HepG2 (cell line): ENCODE data around the gene DPAGT1. TPM values are rescaled to one million over a fixed set of nuclear protein-coding genes. Genes with fewer than 3 reads are reported as not detected.

Experiments
- AHR ChIP-seq: IDR thresholded peaks from 2 replicates; pipeline ENCODE4 v1.6.1; 2018; ENCODE audit warnings: missing genetic modification reagents, missing compliant biosample characterization
- BRCA1 ChIP-seq: sonication (generic); formaldehyde crosslinking; IDR thresholded peaks from 2 replicates; pipeline ENCODE4 v1.4.0; 2020; ENCODE audit warnings: missing genetic modification reagents
- ELF4 ChIP-seq: sonication (generic); formaldehyde crosslinking; IDR thresholded peaks from 2 replicates; pipeline ENCODE4 v1.5.0; 2020; ENCODE audit warnings: missing genetic modification reagents, mild to moderate bottlenecking, moderate library complexity, borderline replicate concordance
- FOSL1 ChIP-seq: sonication (generic); formaldehyde crosslinking; IDR thresholded peaks from 2 replicates; pipeline ENCODE4 v1.9.0; 2021; ENCODE audit warnings: missing genetic modification reagents, borderline replicate concordance
- FOXP4 ChIP-seq: sonication (generic); formaldehyde crosslinking; IDR thresholded peaks from 2 replicates; pipeline ENCODE4 v1.4.0; 2020; ENCODE audit warnings: missing genetic modification reagents
- GABPB1 ChIP-seq: IDR thresholded peaks from 2 replicates; pipeline ENCODE4 v1.6.1; 2016; ENCODE audit warnings: mild to moderate bottlenecking, missing genetic modification reagents, moderate library complexity, missing compliant biosample characterization
- HINFP ChIP-seq: sonication (generic); formaldehyde crosslinking; IDR thresholded peaks from 2 replicates; pipeline ENCODE4 v1.4.0; 2020; ENCODE audit warnings: low read depth, mild to moderate bottlenecking, missing genetic modification reagents
- HMGXB4 ChIP-seq, 2 experiments: sonication (generic) in 1 of 2; formaldehyde crosslinking in 1 of 2; IDR thresholded peaks; 2 replicates each; pipeline versions ENCODE4 v1.4.0 to v1.6.1; 2018 to 2020; ENCODE audit warnings: missing genetic modification reagents in 2 of 2, borderline replicate concordance in 1 of 2, low read depth in 1 of 2, mild to moderate bottlenecking in 1 of 2, missing biosample characterization in 1 of 2
- HNF4G ChIP-seq, 2 experiments: sonication (generic) in 1 of 2; formaldehyde crosslinking in 1 of 2; IDR thresholded peaks; 2 replicates each; pipeline versions ENCODE4 v1.4.0 to v1.6.1; 2011 to 2020; ENCODE audit warnings: borderline replicate concordance in 2 of 2, low read depth in 2 of 2, mild to moderate bottlenecking in 2 of 2, low read length in 1 of 2, missing genetic modification reagents in 1 of 2, moderate library complexity in 1 of 2
- NKX3-1 ChIP-seq: sonication (generic); formaldehyde crosslinking; IDR thresholded peaks from 2 replicates; pipeline ENCODE4 v1.5.0; 2020; ENCODE audit warnings: missing genetic modification reagents
- PLRG1 ChIP-seq: fragments of 450-650 bp; conservative IDR thresholded peaks from 2 replicates; pipeline ENCODE4 v1.6.1; 2016
- POLR2A ChIP-seq, 2 experiments: IDR thresholded peaks; 2 replicates each; pipeline ENCODE4 v1.6.1; 2011; ENCODE audit warnings: low read depth in 2 of 2, low read length in 2 of 2, mild to moderate bottlenecking in 1 of 2, moderate library complexity in 1 of 2; ENCODE audit not compliant: insufficient read depth in 1 of 2
- RBM22 ChIP-seq: fragments of 200-400 bp; formaldehyde crosslinking; optimal IDR thresholded peaks from 2 replicates; pipeline ENCODE3; 2017; ENCODE audit warnings: mild to moderate bottlenecking, low read length, moderate library complexity
- RFX5 ChIP-seq: IDR thresholded peaks from 2 replicates; pipeline ENCODE4 v1.6.1; 2011; ENCODE audit warnings: low read depth, low read length, improper control_type of control experiment
- SCMH1 ChIP-seq: sonication (generic); formaldehyde crosslinking; IDR thresholded peaks from 2 replicates; pipeline ENCODE4 v1.9.0; 2021; ENCODE audit warnings: missing genetic modification reagents, mild to moderate bottlenecking, borderline replicate concordance
- SNRNP70 ChIP-seq: fragments of 200-400 bp; formaldehyde crosslinking; IDR thresholded peaks from 2 replicates; pipeline ENCODE4 v1.6.1; 2017; ENCODE audit warnings: mild to moderate bottlenecking, low read depth, low read length, moderate library complexity
- TFAP4 ChIP-seq: sonication (generic); IDR thresholded peaks from 2 replicates; pipeline ENCODE4 v1.6.1; 2016; ENCODE audit warnings: low read depth, borderline replicate concordance
- XRCC5 ChIP-seq: fragments of 200-400 bp; formaldehyde crosslinking; optimal IDR thresholded peaks from 2 replicates; pipeline ENCODE3; 2017; ENCODE audit warnings: mild to moderate bottlenecking, low read length
- ZKSCAN1 ChIP-seq: fragments of 150-350 bp; IDR thresholded peaks from 2 replicates; pipeline ENCODE4 v1.6.1; 2014; ENCODE audit warnings: low read length
- ZNF335 ChIP-seq: sonication (generic); formaldehyde crosslinking; IDR thresholded peaks from 2 replicates; pipeline ENCODE4 v1.4.0; 2020; ENCODE audit warnings: missing genetic modification reagents
- ZNF557 ChIP-seq: sonication (generic); formaldehyde crosslinking; IDR thresholded peaks from 2 replicates; pipeline ENCODE4 v1.4.0; 2020; ENCODE audit warnings: missing genetic modification reagents
- ZNF652 ChIP-seq: IDR thresholded peaks from 2 replicates; pipeline ENCODE4 v1.6.1; 2016; ENCODE audit warnings: low read depth, borderline replicate concordance
- polyA plus RNA-seq, 8 experiments: library from polyadenylated mRNA; depleted of rRNA in 3 of 8; stranded (reverse) in 7 of 8; unstranded in 1 of 8; fragments of >200 nt; fragmentation: Illumina TruSeq in 4 of 8; extraction: Trizol in 4 of 8; gene quantifications; 2 replicates each; pipeline versions ENCODE4 v1.2.1 to v1.2.3, GENCODE V29; 2011 to 2016; ENCODE audit warnings: low read depth in 4 of 8, missing spikeins in 1 of 8, mixed read lengths in 1 of 8; ENCODE audit not compliant: insufficient read depth in 1 of 8
- total RNA-seq, 5 experiments: library from RNA; depleted of rRNA; stranded (reverse); fragments of >200 nt; fragmentation: Illumina TruSeq; extraction: Trizol; gene quantifications; 2 replicates each; pipeline ENCODE4 v1.2.3, GENCODE V29; 2016; ENCODE audit warnings: low read depth in 1 of 5

DPAGT1 gene
- total and polyA plus RNA-seq, 2 of the 13 experiments (the other 11 are each of a cell fraction or from before 2014, with no cell fraction given): 37.6 to 70.7 TPM

- TF ChIP-seq FOXP4 (CRISPR knock-in tag) (no peak), RBM22 (no peak), XRCC5 (no peak), ZKSCAN1 (no peak), POLR2A (IDR thresholded peaks at IDR 0.05; ENCODE audit: insufficient read depth in 1 of 2, low read depth in 2 of 2, low read length in 2 of 2) (peak in 1 of 2 experiments; percentile 49; a peak in 2 of 4 replicates), ZNF335 (CRISPR knock-in tag) (no peak), RFX5 (no peak), HMGXB4 (CRISPR knock-in tag; IDR thresholded peaks at IDR 0.05; ENCODE audit: borderline replicate concordance in 1 of 2, low read depth in 1 of 2) (no peak), SNRNP70 (no peak), TFAP4 (no peak), ZNF557 (no peak), BRCA1 (CRISPR knock-in tag) (no peak), ELF4 (CRISPR knock-in tag) (no peak), ZNF652 (no peak), FOSL1 (no peak), HINFP (no peak), AHR (CRISPR knock-in tag) (0 out of 2 replicates have a peak, but pooled peaks have one; percentile 15), PLRG1 (no peak), GABPB1 (CRISPR knock-in tag) (peak; percentile 9; the same call in 1 of the 2 replicates), NKX3-1 (CRISPR knock-in tag) (no peak), SCMH1 (CRISPR knock-in tag) (no peak), HNF4G (IDR thresholded peaks at IDR 0.05; ENCODE audit: borderline replicate concordance, low read depth, low read length) (no peak), HNF4G (CRISPR knock-in tag; IDR thresholded peaks at IDR 0.05; ENCODE audit: borderline replicate concordance, low read depth) (no peak)
Observed at GRCh38 chr11:119093942-119094815, 7.5 kb downstream of the DPAGT1 start (continued).
